Head of caudate nucleus (tissue), 42 donors: ENCODE measurements around the gene KRT82.

Experiments used
- DNase-seq, 42 donors: peaks; one replicate each; pipeline versions ENCODE4 v3.0.0 to v3.0.0-alpha.2; 2020 to 2021; ENCODE audit warnings: mixed read lengths in 7 of 42
- intact Hi-C: fragments of 100-400 bp; cut with DNase I; formaldehyde crosslinking; loops from one replicate; pipeline ENCODE4 v1.15.0; 2022

Gene KRT82

DNA sequence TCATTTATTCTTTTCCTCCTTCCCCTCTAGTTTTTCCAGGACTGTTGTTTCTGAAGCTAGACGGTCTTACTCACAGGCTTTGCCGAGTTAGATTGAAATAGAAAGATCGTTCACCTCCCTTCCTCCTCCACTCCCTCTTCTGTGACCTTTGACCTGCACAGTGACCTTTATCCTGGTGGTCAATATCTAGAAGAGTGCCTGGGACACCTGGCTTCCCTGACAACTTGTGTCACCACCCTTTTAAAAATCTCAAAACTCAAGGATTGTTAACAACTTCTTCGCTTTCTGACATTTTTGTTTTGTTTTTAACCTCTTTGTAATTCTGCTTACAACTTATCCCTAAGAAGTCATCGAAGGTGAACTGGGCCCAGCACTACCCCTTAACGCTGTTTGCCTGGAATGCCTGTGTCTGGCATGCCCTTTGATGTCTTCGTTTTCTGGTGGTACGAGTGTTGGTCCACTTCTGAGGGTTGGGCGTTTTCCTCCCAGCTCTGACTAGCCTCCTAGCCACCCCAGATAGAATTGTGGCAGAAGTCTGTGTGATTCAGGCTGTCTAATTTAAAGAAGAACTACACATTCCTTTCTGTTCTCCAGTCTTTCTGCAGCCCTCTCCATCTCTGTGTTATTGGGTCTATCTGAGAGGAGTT, 30.8 kb upstream of the KRT82 start:
- intact Hi-C loops = no loop called here

DNA sequence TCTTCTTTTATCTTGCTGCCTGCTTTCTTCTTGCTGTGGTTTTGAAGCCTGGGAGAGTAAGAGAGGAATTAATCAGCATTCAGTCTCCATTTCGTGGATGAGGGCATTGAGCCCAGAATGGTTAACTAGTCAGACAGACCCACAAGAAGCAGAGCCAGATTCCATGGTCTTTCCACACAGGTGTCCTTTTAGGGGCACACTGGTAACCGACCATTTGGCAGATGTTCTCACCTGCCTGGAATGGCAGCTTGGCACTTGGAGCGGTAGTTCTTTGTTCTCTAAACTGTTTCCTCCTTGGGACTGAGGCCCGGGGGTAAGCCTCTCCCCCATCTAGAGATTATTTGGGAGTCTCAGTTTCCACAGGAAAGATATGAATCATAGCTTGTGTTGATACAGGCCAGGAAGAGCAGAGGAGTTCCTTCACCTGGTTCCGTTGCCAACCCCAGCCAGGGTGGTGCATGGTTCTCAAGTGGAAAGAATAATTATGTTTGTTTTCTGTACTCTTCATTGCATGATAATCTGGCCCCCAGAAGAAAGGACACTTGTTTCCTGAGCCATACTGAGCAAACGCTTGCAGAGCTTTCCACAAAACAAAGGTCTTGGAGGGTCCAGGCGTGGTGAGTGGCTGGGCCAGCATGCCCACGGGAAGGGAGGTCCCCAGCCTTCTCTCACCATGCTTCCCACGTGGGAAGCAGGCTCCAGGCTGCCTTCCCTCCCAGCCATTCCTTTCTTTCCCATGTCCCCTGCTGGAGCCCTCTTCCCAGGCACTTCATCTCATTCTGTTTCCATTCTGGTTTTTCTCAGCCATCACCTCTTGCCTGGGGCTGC, 30.1 kb upstream of the KRT82 start:
- intact Hi-C loops = no loop called here
- DNase-seq = peak in 3 of 42 donors; percentile 6 to 22 (median 10)

More for the DNA sequence above, 30.8 kb upstream of the KRT82 start:
- DNase-seq = peak in 1 of 42 donors; percentile 3

DNA sequence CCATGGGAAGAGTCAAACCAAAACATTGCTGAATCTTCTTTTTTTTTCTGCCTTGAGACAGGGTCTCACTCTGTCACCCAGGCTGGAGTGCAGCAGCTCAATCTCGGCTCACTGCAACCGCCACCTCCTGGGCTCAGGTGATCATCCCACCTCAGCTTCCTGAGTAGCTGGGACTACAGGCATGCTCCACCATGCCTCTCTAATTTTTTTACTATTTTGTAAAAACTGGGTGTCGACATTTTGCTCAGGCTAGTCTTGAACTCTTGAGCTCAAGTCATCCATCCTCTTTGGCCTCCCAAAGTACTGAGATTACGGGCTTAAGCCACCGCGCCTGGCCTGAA, 29.5 kb upstream of the KRT82 start:
- intact Hi-C loops = no loop called here
- peak in 1 of 42 donors; percentile 6 for DNase-seq

DNA sequence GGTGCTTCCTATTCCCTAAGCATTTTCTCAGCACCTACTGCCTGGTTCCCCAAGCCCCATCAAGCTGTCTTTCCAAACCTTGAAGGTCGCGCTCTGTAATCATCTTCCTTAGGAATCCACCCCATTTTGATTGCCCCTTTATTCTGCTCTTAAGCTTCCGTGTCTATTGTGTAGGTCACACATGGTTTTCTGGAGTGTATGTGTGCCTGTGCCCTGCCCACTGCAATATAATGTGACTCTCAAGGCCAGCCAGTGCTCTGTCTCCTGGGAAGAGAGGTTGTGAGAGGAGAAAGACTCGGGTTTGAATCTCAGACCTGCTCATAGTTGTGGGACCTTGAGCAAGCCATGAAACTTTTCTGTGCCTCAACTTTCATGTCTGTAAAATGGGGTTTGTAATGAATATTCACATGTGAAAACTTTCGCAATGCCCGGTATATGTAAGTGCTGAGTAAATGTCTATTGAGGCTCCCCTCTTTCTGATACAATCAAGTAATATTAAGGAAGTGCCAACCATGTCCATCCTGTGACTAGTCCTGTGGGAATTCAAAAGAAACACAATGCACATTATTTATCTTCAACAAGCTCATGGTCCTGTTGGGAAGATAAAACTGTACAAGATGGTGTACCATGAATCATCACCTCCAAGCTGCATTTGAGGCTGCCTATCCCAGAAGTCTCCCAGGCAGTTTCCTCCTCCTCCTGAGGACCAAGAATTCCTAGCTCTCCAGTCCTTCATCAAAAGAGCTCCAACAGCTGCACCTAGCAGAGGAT, 28.8 kb upstream of the KRT82 start:
- DNase-seq = no peak
- intact Hi-C loops = no loop called here

DNA sequence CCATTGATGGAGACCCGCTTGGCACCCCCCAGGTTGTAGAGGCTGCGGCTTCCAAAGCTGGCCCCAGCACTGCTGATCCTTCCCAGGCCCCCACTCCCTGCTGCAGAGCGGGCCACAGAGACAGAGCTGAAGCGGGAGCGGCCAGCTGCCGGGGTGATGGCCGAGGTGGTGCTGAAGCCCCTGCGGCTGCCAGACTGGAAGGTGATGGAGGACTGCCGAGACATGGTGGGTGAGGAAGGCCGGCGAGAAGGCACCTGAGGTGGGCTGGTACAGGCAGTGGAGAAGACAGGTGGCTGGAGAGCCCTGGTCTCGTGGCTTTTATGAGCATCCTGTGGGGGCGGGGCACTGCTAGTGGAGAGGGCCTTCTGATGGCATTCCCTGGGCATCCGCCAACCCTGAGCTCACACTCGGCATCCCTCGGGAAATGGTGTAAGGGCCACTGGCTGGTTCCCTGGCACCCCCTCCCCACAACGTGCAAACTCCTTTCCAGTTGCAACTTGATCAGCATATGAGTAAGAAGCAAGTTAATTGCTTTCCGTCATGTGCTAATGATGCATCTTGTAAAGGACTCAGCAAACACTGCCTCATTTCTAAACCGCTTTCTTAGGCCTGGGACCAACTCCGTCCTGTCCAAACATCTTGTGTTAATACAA, 28.1 kb upstream of the KRT82 start, which contains the start of gene KRT75:
Gene KRT75, minus strand, starts transcription at position 291 of the 653 bp plus-strand sequence. Its CDS starts 67 bp downstream, at position 224.
- intact Hi-C loops = no loop called here

DNA sequence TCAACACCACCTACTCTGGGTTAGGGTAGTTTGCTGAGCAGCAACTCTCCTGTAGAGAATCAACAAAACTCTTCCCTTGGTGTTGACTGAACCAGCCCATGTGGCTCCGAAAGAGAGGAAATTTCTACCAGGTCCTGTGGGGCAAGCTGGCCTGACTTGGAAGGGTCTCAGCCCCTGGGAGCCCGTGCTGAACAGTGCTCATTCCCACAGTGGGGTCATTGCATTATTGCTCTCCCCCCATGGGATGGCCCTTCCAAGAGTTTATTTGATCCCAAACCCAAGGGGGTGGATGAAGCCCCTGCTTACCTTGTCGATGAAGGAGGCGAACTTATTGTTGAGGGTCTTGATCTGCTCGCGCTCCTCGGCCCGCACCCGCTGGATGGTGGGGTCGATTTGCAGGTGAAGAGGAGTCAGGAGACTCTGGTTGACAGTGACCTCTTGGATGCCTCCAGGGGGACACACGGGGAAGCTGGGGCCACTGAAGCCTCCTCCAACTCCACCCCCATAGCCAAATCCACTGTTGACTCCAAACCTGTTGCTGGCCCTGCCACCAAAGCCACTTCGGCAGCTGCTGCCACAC, 27.5 kb upstream of the KRT82 start:
- DNase-seq = peak in 1 of 42 donors; percentile 17
- intact Hi-C loops = no loop called here

More for the DNA sequence above, 28.1 kb upstream of the KRT82 start, which contains the start of gene KRT75:
- peak in 1 of 42 donors; percentile 20 for DNase-seq

DNA sequence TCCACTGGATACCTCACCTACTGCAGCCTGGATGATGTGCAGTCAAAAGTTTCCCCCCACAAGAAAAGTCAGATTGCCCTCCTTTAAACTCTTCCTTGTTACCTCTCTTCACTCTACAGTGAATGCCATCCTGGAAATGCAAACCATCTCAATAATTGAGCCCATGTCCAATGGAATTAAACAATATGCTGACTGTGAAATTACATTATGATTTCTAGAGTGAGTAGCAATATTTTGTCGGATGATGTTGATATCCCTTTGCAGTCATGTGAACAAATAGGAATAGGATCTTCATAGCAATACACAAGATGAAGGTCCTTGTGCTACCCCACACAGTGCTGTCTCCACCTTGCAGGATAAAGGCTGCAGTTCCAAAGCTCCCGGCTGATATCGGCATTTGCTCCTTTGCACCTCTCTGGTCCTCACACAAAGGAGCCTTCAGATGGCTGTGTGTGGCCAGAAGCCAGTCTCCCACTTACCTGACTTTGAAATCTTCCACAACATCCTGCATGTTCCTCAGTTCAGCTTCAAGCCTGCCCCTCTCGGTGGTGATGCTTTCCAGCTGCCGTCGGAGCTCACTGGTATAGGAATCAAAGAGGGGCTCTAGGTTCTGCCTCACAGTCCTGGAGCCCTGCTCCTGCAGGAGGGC, 26.5 kb upstream of the KRT82 start:
- intact Hi-C loops = no loop called here

DNA sequence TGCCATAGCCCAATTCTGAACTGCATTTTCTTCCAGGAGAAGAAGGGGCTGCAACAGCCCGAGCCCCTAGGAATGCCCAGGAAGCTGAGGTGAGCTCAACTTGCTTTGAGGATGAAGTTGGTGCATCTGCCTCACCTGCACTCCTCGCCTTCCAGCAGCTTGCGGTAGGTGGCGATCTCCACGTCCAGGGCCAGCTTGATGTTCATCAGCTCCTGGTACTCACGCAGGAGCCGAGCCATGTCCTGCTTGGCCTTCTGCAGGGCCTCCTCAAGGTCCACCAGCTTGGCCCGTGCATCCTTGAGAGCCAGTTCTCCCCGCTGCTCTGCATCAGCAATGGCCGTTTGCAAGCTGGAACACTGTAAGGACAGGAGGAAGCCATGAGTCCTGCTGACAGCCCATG, 22.0 kb upstream of the KRT82 start:
- DNase-seq = no peak
- intact Hi-C loops = no loop called here

More for the DNA sequence above, 26.5 kb upstream of the KRT82 start:
- no peak for DNase-seq

DNA sequence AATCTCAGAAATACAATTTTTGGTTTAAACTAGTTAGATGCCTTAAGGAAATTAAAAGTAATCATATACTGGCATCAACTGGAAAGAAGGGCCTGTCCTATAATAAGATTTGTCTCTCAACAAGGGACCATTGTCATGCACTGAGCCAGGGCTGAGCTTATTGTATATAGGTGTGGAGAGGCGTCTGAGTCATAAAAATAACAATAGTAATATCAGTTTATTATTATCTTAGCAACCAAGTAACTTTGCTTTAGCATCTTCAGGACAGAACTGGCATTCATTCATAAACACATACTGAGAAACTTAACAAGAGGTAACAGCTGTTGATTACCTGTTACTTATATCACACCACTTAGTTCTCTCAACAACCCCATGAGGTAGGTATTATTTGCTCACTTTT, 20.9 kb upstream of the KRT82 start:
- no peak for DNase-seq
- intact Hi-C loops = no loop called here

DNA sequence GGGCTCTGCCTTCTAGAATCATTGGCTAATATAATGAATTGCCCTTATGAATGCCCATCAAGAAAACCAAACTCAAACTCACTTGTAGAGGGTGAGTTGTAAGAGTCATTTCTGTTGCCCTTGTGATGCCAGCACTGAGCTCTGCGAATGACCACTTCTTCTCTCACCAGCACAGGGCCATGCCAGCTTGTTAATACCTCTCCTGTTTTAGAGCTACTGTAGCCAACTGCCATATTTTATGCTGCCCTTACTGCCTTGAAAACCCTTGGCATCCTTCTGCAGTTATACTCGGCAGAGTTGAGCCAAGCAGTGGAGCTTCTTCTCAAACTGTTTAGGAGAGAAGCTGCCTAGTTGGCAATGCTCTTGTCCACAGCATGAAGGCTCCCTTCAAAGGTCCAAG, 19.9 kb upstream of the KRT82 start:
- DNase-seq = no peak
- intact Hi-C loops = no loop called here

DNA sequence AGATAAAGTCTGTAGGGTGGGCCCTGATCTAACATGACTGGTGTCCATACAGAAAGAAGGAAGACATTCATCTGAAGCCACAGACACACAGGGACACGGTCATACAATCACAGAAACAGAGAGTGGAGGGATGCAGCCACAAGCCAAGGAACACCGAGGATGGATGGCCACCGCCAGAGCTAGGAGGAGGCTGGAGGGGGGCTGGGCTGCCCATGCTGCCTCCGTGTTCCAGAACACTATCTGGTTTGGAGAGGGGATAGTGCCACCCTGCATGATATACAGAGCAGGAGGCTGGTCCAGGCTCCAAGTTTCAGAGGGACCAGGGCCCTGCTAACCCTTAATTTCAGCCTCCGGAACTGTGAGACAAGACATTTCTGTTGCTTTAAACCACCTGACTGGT, 19.3 kb upstream of the KRT82 start:
- intact Hi-C loops = no loop called here
- no peak for DNase-seq

DNA sequence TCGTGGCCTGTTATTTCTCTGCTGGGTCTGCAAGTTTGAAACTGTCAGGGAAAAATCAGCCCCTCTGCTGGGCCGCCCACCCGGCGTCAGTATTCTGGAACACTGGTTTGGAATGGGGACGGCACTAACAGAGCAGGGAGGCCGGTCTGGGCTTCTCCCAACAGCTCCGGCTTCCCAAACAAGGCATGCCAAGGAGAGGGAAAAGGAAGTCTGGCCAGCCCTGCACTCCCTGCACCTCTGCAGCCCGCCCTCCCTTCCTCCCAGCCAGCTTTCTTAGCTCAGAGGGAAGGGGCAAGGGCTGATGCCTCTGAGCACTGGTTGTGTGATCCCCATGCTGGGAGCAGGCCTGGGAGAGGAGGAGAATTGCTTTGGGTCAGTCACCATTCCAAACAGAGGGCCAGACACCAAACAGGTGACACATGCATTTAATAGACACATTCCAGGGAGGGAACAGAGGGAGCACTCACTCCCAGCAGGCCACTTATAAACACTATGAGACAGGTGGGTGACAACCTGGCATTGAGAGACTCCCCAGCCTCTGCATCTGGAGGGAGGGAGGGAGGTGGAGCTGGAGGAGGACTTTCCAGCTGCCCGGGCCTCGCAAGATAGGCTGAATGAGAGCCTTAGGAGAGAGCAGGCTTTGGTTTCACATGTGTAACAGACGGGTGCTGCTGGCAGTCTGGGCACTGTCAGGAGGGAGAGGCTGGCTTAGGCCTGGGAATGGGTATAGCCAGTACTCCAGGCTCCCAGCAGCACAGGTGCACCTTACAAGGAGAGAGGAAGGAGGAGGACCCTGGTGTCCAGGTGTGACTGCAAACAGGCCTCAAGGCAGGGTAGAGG, 17.7 kb upstream of the KRT82 start:
- intact Hi-C loops = no loop called here
- no peak for DNase-seq

DNA sequence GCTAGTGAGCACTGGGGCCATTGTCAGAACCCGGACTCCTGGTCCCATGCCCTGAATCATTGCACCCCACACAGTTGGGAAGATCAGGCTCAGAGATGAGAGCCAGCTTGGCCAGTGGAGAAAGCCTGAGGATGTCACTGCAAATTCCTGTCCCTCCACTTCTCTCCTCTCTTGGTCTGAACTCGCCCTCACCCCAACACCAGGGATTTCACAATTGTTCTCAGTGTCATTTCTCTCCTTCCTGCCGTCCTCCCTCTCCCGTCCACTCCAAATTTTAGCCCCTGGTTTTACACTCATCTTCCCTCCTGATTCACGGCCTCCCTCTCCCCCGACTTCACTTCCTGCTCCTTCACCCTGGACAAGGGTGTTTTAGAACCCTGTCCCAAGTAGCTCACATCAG, 16.9 kb upstream of the KRT82 start:
- DNase-seq = no peak
- intact Hi-C loops = no loop called here

DNA sequence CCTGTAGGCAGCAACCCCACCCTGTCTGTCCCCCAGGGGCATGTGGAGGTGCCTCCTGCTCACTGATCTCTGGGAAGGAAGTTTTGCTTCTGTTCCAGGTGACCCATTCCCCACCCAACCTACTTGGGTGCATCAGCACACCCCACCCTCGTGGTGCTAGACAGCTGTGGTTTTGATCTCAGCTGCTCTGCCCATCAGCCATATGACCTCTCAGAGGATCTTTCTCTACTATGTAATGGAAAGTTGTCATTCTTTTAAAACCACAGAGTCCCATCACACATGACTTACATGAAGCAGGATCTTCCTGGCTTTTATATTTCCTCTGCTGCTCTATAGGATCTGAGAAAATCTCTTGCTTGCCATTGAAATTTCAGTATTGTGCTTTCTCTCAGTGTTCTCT, 13.5 kb upstream of the KRT82 start:
- intact Hi-C loops = no loop called here
- DNase-seq = no peak

DNA sequence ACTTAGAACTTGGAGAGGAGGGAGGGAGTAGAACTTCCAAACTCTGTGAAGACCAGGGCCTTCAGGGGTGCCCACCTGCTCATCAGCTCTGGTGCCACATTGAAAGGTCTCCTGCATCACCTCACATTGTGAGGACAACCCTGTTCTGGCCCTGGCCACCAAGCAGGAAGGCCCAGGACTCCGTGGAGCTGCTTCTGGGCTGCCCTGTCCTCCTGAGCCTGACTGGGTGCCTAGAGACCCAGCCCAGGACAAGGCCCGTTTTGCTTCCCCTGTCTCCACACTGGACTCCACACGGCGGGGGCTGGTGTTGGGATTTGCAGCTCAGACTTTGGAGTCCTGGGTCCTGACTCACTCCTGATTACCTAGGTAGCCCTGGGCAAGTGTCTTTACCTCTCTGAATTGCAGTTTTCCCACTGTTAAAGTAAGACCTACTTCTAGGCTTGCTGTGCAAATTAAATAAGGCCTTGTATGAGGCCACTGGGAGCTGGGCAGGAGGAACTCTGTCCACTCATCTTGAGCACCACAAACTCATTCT, 12.5 kb upstream of the KRT82 start:
- intact Hi-C loops = no loop called here
- no peak for DNase-seq

DNA sequence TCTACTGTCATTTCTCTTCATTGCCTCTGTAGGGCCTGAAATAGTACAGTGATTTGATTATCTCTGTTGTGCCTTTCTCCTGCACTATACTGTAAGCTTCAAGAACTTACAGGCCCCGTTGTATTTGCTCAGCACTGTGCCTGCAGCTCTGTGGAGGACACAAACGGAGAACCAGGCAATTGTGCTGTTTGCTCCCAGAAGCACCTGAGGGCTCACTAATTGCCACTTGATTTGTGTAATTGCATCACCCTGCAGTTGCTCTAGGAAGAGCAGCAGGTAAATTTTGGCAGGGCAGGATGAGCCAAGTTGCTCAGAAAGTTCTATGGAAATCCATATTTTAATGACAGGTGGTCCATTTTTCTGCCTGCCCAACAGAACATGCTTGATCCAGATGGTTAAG, 11.6 kb upstream of the KRT82 start:
- intact Hi-C loops = no loop called here
- DNase-seq = no peak

DNA sequence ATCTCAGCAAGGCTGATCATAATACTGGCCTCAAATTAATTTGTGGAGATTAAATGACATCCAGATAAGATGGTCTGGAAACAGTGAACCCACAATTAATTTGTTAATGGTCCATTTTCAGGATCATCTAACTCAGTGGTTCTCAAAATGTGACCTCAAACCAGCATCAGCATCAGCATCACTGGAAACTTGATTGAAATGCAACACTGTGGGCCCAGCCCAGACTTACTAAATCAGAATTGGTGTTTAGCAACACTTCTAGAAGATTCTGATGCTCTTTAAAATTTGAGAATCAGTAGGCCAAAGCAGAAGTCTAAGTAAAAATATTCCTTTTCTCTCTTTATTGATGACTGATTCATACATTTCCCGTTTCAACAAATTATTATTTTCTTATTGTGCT, 10.7 kb upstream of the KRT82 start:
- intact Hi-C loops = no loop called here
- no peak for DNase-seq
